CD4-positive, alpha-beta T cell treated with Interleukin-4 for 4 hours (primary cell): ENCODE measurements around the gene SLC30A1.
"Not testable (repeated sequence)": the region's sequence is repeated elsewhere in the genome, so short reads cannot be mapped to it uniquely, and the experiment has no call there.

ENCODE experiments used
- DNase-seq: peaks from one replicate; pipeline ENCODE4 v3.0.0-alpha.2; 2020

The SLC30A1 gene

DNA sequence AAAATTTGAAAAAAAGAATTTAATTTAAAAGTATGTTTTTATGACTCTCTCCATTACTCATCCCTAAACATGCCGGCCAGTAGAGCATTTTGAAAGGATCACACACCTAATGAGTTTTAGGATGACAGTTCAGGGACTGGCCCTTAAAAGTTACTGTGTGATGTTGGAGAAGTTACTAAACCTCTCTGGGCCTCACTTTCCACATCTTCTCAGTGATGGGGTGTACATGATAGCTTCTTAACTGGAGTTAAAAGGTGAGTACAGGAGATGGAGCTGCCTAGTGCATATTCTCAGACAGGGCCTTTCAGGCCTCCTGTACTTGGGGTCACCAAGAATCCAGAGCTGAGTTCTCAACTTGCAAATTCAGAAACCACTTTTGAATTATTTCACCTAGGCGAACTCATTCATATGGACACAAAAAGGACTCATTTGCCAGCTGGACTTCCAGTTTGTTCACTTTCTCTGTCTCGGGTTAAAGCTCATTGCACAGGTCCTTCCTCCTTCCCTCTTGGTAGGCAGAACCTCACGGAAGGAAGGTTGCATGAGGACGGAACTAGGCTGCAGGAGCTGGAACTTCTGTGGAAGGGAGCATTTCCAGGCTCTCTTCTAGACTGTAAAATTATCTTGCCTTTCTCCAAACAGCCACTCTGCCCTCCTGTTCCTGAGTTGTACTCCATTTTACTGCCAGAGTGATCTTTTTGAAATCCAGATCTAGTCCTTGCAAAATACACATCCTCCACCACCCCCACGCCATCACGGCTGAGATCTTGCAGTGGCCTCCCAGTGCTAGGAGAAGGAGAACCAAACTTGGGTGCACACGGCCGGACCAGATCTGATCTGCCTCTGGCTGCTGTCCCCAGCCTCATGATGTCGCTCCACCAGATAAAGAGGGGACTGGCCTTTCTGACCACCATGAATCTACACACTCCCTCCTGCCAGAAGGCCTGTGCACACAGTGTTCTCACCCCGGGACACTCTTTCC is 4.3 kb upstream of the SLC30A1 start:
- no peak for DNase-seq

DNA sequence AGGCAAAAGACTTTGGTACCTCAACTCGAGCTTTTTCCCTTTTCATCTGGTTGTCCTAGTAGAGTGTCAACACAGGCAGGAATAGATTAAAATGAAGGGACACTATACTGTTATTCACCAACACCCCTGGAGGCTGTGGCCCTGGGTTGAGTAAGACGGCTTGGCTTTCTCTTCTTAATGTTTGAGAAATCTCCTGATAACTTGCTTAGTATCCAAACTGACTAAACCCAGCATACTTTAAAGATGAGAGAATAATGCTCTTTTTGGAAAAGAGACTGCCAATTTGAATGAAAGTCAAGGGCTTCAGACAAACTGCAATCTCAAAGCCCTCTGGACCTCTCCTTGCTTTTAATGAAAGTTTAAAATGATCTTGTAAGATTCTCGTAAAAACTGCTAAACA is 2.6 kb upstream of the SLC30A1 start:
- no peak for DNase-seq

DNA sequence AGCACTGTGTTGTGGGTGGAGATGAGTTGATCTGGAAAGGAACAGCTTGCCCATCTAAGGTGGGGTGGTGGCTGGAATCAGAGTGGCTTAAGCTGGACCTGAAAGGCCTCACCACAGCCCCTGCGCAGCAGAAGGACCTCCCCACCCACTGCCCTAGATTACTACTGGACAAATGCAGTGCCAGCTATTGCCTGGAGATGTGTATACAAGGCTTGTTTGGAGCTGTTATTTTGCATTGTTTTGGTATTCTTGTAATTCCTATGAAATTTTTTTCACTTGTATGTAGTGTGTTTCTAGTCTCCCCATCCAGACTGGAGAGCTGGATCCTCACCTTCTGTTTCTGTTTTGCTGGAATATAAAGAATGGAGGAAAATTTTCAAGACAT is 1.3 kb upstream of the SLC30A1 start:
- no peak for DNase-seq

DNA sequence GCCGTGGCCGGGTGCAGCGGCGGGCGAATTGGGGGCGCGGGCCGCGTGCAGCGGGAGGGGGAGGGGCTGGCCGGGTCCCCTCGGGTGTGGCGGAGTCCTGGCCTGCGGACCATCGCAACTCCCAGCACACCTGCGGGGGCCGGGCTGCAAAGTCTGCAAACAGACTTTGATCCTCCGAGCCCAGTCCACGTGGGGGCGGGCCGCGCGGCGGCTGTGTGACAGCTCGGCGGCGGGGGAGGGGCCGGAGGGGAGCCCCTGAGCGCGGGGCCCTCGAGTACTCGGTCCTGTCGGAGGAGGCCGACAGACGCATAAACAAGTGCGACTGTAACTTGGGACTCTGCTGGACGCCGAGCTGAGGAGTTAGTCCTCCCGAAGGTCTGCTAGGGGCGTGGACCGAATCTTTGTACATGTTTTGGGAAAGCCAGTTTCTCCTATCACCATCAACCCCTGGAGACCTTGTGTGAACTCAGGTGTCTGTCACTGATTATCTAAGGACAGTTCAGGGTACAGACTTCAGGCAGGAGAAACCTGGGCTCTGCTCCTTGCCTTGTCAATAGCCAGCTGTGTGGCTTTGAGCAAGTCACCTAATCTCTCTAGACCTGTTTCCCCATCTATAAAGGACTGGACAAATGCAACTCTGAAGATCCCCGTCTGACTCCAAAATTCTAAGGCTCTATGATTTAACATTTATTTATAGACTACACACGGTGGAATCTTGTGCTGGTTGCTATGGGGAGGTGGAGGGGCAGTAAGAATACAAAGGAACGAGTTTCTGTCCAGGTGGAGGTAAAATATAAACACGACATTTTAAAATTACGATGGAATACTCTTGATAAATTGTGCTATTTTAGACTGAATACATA is 710 bp upstream of the SLC30A1 start:
- DNase-seq: peak; percentile 77

DNA sequence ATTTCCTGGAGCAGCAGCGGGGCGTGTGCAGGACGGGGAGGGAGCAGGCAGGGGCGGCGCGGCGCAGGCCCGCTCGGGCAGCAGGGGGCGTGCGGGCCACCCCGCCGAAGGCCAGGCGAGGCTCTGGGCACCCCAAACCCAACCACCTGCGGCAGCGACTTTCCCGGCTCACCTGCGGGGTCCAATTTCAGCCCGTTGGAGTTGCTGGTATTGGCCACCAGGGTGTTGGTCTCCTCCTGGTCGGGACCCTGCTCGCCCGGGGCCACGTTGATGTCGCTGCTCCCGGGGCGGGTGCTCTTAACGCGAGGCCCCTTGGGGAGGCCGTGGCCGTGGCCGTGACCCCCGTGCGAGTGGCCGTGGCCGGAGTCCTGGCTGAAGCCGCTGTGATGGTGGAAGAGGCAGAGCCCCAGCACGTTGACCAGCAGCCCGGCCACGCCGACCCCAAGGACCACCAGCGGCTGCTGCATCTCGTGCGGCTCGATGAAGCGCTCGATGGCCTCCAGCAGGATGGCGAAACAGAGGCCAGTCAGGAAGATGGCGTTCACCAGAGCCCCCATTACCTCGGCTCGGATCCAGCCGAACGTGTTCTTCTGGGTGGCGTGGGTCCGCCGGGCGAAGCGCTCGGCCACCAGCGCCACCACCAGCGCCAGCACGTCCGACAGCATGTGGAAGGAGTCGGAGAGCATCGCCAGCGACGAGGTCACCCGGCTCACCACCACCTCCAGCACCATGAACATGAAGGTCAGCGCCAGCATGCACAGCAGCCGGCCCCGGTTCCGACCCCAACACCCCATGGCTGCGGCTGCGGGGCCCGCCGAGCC is 932 bp downstream of the SLC30A1 start:
- DNase-seq: peak; percentile 63

DNA sequence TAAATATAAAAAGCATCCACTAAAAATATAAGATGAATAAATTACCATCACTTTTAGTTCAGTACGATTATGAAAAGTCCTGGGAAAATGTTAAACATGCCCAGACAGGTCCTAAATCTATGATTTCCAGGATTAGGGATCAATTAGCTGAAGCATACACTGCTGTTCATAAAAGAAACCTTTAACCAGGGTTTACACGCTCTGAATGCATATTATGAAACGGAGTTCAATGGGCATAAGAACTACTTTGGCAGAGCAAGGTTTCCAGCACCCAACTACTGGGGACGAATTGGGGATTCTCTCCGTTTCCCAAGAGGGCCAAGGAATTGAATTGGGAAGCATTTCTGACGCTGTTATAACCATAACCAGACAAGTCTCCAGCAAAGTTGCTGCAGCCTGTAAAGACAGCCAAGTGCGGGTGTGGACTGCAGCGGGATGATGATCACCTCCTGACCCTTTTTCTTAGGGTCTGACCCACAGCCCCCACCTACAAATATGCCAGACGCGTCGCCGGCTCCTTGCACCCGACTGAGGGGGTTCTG is 1.6 kb downstream of the SLC30A1 start:
- DNase-seq: no peak

DNA sequence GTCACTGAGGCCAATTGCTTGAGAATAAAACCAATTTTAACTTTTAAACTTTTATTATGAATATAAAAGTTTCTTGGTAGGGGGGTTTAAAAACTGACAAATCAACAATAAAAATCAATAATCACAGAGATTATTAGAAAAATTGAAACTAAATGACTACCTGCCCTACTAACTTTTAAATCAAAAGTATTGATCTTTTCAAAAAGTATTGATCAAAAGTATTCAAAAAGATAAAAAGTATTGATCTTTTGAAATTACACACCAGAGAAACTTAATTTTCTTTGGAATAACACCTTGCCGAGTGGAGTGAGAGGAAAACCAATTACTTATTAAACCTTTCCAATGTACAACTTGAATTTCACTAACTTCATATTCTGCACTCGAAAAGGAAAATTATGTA is 2.2 kb downstream of the SLC30A1 start:
- no peak for DNase-seq

DNA sequence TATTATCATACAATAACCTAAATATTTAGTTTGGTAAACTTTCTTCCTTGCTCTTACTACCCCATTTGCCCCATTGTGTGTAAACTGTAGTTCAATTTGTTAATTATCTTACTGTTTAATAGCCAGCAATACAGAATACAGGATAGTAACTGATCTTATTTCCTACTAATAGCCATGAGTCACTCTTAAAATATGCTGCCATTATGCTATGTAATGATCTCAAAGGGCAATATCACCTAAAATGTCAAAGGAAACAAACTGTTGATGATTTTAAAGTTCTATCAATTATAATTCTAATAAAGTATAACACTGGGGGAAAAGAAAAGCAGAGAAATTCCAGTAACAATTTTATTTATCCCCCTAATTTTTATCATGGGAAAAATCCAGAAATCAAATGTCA is 4.3 kb downstream of the SLC30A1 start:
- no peak for DNase-seq

DNA sequence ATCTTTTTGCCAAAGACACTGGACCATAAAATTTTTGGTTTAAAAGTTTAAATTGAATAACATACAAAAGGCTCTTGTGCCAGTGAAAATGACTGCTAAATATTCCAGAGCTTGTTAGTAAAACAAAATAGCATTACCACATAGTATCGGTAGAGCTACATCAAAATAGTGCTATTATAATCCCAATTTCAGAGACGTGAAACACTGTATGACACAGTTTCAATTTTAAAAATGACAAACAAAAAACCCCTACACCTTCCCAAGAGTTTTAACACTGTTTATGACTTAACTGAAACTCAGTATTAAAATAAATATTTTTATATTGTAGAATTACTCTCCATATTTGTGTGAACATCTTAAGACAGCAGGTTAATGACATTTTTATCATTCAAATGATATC is 7.0 kb downstream of the SLC30A1 start:
- no peak for DNase-seq

DNA sequence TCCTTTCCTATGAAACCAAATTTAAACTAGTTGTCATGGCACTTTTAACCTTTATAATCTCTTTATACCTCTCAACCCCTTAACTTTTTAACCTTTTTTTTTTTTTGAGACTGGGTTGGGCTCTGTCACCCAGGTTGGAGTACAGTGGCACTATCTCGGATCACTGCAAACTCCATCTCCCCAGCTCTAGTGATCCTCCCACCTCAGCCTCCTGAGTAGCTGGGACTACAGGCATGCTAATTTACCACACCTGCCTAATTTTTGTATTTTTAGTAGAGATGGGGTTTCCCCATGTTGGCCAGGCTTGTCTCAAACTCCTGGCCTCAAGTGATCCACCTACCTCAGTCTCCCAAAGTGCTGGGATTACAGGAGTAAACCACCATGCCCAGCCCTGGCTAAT is 8.6 kb downstream of the SLC30A1 start:
- not testable (repeated sequence) for DNase-seq

DNA sequence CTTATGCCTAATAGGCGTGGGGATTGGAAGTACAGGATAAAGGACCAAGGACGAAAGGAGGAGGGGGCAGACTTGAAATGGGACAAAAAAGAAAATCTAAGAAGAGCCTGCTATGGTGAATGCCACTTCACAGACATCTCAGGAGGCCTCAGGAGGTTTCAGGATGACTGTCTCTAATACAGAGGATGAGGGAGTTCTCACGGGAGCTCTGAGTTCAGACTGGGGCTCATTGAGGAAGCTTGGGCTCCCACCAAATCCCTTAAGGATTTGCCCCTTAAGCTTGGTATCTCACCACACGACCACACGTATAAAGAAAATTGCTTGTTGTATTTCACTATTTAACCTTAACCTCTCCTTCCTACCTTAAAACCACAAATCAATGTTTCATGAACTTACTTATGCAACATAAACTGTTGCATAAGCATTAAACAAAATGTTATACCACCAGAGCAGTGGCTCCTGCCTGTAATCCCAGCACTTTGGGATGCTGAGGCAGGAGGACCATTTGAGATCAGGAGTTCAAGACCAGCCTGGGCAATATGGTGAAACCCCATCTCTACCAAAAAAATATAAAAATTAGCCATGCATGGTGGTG is 12.4 kb downstream of the SLC30A1 start:
- DNase-seq: no peak

DNA sequence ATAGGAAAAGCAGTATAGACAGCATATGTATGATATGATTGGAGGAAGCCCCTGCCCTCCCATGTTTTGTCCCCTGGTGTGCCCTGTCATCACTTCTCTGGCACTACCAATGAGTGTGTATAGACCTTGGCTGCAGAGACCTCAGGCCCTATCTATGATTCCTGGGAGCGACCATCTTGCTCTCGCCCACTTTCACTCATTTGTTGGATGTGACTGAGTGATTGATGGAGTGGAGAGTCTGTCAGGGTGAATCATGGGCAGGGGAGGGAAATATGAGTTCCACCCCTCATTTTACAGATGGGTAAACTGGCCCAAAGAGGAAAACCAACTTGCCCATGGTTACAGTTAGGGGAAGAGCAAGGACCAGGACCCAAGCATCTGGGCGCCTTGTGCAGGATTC is 14.9 kb downstream of the SLC30A1 start:
- no peak for DNase-seq

DNA sequence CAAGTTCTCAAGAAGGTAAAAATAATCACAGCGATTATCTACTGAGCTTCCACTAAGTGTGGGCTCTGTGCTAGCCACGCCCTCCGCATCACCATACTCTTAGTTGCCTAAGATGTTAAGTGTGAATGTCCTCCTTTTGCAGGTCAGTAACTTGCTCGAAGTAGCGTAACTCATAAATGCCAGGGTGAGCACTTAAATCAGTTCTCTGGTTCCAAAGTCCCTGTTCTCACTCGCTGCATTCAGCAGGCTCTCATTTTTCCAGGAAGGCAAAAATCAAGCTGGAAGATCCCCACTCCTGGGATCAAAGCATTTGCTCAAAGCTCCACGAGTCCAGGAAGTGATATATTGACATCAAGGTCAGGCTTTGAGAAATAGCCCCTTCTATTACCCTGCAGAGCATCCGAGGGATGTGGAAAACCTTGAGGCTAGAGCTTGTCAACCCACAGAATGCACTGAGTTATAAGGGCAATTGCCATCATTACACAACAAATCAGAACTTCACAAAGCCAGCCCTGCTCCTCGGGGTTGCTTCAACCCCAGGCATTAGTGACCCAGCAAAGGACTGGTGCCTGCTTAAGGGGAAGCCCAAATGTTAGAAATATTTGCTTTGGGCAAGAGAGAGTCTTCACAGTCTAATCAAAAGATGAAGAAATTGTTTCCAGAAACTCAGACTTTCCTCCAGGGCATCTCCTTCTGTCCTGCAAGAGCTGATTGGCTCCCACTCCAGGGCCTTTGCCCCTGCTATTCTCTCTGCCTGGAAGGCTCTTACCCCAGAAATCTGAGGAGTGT is 19.5 kb downstream of the SLC30A1 start:
- DNase-seq: no peak

DNA sequence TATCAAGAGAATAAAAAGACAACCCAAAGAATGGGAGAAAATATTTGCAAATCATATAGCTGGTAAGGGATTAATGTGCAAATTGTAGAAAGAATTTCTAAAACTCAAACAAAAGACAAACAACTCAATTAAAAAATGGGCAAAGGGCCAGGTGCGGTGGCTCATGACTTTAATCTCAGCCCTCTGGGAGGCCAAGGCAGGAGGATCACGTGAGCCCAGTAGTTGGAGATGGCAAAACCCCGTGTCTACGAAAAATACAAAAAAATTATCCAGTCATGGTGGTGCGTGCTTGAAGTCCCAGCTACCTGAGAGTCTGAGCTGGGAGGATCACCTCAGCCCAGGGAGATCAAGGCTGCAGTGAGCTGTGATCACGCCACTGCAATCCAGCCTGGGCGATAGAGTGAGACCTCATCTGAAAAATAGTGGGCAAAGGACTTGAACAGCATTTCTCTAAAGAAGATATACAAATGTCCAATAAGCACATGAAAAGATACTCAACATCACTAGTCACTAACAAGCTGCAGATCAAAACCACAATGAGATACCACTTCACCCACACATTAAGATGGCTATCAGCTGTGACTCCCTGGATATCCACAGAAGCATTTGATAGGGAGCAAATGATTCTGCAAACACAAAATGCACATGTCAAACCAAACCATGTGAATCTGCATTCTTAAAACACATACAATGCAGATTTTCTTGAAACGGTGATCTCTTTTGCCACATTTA is 20.9 kb downstream of the SLC30A1 start:
- DNase-seq: no peak

DNA sequence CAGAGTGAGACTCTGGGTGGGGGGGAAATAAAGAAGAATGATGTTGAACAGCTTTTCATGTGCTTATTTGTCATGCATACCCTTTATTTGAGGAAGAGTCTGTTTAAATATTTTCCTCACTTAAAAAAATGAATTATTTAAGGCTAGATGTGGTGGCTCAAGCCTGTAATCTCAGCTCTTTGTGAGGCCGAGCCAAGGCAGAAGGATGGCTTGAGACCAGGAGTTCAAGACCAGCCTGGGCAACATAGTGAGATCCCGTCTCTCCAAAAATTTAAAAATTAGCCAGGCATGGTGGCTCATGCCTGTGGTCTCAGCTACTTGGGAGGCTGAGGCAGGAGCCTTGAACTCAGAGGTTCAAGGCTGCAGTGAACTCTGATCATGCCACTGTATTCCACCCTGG is 25.4 kb downstream of the SLC30A1 start:
- no peak for DNase-seq

DNA sequence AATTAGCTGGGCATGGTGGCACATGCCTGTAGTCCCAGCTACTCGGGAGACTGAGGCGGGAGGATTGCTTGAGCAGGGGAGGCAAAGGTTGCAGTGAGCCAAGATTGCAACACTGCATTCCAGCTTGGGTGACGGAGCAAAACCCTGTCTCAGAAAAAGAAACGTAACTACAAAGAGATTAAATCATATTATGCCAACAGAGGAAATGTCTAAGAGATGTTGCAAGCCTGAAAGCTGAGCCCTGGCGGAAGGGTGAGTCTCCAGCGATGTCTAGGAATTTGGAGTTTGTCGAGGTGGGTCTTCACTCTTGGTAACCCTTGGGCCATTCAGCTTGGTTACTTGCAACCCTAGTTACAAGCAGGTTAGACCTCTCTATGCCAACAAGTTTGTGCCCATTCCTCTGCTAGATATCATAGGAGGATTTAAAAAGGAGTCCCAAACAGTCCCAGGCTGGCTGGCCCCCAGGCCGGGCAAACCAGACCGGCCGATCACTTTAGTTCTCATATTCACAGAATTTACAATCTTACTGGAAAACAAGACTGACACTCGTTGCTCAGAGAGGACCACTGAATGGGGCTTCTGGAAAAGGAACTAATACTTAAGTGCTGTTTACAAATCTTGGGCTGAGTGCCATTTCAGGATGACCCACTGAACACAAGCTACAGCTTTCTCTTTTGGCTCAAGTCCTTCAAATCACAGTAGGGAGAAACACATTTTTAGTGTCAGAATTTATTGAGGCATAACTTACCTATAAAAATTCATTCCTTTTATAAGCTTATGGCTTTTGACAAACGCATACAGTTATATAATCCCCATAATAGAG is 27.1 kb downstream of the SLC30A1 start:
- DNase-seq: no peak

DNA sequence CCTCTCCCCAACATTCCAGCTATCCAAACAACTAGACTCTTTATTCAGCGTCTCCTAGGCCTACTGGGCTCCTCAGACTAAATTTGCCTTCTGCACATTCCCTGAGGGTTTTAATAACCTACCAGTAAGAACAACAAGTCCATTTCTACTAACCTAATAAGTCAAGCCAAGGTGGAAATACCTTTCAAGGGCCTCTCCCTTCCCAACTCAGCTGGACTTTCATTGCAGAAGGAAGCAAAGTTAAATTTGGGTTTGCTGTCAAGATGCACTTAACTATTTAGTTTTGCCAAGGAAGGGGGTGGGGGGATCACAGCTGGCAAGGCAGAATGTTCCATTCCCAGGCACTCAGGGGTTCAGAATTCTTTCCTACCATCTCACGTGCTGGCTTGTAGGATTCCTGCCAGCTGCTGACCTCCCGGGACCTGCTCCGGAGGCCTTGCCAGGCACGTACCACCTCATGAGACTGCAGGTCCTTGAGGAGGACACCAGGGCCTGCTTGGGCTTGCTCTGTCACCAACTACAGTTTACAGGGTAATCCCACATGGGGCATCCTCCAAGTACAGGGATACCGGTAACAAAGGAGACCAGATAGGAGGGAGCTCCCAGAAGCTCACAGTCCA is 29.8 kb downstream of the SLC30A1 start:
- DNase-seq: no peak

DNA sequence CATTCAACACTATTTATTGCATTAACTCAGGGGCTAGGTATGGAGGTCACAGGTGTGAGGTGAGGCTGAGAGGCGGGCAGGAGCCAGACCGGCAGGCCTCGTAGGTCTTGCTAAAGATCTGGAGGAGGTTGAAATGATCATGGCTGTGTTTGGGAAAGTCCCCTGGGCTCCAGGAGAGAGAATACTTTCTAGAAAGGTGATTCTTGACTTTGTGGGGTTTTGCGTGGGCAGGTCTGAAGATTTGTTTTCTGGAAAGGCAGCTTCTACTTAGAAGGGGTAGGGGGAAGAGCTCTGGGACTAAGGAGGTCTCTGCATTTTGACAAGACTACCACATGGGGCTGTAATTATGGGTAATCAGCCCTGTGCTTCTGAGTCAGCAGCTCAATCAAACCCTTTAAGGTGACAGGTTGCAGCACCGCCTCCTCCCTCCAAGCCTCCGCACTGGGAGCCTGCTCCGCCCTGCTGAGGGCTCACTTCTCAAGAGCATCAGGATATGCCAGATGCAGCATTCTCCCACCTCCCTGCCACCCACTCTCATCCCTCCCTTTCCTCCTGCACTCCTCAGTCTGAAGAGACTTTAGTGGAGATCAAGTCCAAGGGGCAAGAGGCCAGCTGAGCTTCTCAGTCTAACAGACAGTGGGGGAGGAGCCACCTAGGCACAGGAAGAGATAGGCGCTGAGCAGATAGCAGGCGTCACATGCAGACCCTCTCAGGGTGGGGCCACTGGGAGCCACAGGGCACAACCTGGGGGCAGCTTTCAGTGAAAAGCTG is 30.5 kb downstream of the SLC30A1 start:
- DNase-seq: no peak

DNA sequence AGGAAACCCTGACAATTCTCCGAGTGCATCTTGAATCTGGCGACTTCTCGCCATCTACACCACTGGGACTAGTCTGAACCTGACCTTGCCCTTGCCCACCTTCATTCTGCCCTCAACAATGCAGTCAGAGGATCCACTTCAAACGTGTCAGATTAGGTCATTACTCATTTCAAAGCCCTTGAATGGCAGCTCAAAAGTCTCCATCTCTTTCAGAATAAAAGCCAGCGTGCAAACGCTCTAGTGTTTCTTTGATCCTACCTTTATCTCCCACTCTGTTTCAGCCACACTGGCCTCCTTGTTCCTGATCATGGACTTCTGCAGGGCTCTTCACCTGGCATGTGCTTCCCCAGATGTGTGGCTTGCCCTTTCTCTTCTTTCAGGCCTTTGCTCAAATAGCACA is 31.3 kb downstream of the SLC30A1 start:
- DNase-seq: no peak
